HG02571 (cell line): ENCODE measurements around the gene BMP10.

Experiments used
- ATAC-seq: cut with Tn5 transposase; IDR thresholded peaks from one replicate; pipeline ENCODE4 v1.9.1; 2021; ENCODE audit warnings: mild to moderate bottlenecking, moderate library complexity; ENCODE audit not compliant: unreplicated experiment

BMP10 gene

DNA sequence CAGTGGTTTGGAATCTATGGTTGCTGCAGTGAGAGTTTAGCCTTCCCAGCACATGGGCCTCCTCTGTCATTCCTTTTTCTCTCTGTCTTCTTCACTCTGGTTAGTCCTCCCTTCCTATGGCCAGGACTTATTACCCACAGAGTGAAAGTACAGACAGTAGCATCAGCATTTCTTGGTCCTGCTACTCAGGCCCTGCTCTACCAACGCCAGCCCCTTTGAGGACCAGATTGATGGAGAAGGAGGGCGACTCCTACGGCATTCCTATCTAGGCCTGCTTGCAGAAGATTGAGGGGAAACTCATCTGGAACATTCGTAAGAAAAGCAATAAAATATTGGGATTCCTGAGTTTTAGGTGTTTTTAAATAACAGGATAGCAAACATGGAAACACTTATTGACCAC lies 43.5 kb downstream of the BMP10 start:
- ATAC-seq, result no peak

DNA sequence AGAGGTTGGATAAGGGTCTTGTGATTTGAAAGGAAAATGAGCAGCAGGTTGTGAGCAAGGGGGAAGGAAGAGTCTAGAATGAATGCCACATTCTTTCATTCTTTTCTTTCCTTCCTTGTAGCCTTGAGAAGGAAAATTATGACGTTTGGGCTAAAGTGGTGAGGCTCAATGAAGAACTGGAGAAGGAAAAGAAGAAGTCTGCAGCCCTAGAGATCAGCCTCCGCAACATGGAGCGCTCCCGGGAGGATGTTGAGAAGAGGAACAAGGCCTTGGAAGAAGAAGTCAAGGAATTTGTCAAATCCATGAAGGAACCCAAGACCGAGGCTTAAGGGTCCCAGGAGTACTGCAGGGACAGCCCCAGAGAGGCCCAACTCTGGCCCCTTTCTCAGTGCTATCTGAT lies 45.3 kb downstream of the BMP10 start:
- no peak for ATAC-seq

DNA sequence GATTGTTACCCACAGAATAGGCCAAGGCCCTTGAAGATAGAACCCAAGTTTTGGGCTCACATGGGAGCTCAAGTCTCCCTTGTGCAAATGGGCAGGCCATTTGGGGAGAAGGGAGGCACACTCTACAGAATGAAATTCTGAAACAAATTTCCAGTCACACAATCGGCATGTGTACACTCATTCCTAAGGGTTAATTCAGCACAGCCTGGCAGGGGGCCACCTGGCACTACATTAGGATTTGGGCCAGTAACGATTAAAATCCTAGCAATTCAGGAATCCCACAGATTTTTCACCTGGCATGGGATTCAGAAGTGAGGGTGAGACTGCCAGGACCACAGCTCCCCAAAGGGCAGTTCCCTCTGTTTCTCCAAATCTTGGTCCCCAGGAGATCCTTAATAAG lies 46.4 kb downstream of the BMP10 start:
- no peak for ATAC-seq

DNA sequence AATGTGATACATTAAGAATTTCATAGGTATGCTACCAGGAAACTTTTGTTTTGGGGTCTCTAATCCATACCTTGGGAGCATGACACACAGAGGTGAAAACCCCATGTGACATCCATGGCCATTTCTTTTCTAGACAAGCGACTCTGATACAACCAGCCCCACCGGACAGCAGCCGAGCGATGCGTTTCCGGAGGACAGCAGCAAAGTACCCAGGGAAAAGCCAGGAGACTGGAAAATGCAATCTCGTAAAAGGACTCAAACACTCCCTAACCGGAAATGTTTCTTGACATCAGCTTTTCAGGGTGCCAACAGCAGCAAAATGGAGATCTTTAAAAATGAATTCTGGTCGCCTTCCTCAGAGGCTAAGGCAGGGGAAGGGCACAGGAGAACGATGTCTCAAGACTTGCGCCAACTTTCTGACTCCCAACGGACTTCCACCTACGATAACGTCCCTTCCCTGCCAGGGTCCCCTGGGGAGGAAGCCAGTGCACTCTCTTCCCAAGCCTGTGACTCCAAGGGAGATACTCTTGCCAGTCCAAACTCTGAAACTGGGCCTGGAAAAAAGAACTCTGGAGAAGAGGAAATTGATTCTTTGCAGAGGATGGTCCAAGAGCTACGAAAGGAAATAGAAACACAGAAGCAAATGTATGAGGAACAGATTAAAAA lies 48.9 kb downstream of the BMP10 start:
- ATAC-seq, result no peak

DNA sequence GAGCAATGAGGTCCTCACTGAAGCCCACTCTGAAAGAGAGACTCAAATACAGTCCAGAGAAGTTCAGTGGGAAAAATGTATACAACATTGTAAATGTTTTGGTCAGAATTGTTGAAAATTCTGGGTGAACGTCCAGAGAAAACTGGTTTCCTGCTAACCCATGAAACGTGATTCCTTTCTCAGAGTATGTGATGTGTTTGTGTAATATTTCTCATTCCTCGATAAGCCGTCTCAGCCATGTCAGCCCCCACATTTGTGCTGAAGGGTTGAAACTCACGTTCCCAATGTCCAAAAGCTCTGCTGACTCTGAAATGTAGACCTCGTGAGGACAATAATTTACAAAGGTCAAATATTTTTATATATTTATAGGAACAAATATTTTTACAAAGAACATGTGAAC lies 51.6 kb downstream of the BMP10 start:
- ATAC-seq, result no peak

DNA sequence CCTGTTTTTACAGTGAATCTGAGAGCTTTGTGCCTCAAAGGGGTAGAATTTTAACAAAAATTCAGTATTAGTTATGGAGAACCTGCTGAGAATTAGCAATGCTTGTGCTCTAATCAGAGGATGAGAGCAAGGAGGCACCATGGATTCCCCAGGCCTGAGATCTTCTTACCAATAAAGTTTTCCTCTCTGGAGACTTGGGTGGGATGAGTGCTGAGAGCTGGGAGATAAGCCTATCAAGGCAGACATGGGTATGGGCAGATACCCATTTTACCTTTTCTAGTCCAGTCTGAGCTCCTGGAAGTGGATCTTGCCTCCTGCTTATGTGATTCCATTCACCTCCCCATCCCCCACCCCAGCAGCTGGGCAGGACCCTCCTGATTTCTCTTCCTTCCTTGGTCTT lies 53.9 kb downstream of the BMP10 start:
- ATAC-seq, result no peak
